GM13976 (cell line): ENCODE results near the gene IZUMO1.
"Not testable (repeated sequence)": the region's sequence is repeated elsewhere in the genome, so short reads cannot be mapped to it uniquely, and the experiment has no call there.

Experiments
- DNase-seq: peaks from one replicate; pipeline ENCODE4 v3.0.0; 2012; ENCODE audit warnings: low spot score
- in situ Hi-C: fragments of 300-500 bp; cut with MboI; formaldehyde crosslinking; loops from one replicate; pipeline ENCODE4 v1.12.0; 2022; ENCODE audit warnings: low sequenced_read_pairs, mixed read lengths, inconsistent platforms; ENCODE audit not compliant: unreplicated experiment
- TF ChIP-seq, protein P1 (sequence below): IDR thresholded peaks from 2 replicates; pipeline ENCODE4 v1.5.1; 2012; ENCODE audit warnings: borderline replicate concordance, mild to moderate bottlenecking; ENCODE audit not compliant: insufficient read depth; ENCODE audit errors: extremely low read depth, missing control alignments, control extremely low read depth

IZUMO1 gene

GRCh38 chr19:48718711-48719231 lies 27.9 kb downstream of the IZUMO1 start:
- TF ChIP-seq, protein P1, sequence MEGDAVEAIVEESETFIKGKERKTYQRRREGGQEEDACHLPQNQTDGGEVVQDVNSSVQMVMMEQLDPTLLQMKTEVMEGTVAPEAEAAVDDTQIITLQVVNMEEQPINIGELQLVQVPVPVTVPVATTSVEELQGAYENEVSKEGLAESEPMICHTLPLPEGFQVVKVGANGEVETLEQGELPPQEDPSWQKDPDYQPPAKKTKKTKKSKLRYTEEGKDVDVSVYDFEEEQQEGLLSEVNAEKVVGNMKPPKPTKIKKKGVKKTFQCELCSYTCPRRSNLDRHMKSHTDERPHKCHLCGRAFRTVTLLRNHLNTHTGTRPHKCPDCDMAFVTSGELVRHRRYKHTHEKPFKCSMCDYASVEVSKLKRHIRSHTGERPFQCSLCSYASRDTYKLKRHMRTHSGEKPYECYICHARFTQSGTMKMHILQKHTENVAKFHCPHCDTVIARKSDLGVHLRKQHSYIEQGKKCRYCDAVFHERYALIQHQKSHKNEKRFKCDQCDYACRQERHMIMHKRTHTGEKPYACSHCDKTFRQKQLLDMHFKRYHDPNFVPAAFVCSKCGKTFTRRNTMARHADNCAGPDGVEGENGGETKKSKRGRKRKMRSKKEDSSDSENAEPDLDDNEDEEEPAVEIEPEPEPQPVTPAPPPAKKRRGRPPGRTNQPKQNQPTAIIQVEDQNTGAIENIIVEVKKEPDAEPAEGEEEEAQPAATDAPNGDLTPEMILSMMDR = no peak
- in situ Hi-C loops = no loop called here
- DNase-seq = no peak

GRCh38 chr19:48718106-48718505 lies 28.6 kb downstream of the IZUMO1 start:
- in situ Hi-C loops, DNase-seq: not testable (repeated sequence)

DNA sequence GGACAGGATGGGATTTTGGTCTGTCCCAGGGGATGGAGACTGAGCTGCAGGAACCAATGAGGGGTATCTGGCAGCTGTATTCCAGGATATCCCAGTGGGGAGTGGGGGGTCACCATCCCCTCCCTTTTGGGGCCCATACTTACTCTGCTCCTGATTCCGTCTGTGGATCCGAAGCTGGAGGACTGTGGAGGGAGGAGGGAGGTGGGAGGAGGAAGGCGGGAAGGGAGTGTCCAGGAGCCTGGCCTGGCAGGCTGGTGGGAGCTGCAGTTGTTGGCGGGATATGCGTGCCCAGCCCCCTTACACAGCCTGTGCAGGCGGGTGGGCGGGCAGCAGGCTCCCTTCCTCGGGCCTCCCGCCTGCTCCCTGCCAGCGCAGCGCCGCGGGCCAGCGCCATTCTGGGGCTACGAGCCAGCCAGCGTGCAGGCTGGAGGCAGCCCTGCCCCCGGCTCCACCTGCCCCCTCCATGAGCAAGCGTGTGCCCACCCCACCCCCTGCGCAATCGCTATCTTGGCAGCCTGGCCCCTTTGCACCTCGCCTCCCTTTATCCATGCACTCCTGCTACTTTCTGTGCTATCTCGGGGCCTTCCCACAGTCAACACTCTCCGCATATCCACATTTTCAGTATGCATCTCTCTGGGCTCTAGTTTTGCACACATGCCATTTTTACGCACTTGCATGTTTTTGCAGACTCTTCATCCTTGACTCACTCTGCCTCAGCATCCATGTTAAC lies 30.0 kb downstream of the IZUMO1 start:
- in situ Hi-C loops = no loop called here
- TF ChIP-seq, protein P1 = no peak
- no peak for DNase-seq

DNA sequence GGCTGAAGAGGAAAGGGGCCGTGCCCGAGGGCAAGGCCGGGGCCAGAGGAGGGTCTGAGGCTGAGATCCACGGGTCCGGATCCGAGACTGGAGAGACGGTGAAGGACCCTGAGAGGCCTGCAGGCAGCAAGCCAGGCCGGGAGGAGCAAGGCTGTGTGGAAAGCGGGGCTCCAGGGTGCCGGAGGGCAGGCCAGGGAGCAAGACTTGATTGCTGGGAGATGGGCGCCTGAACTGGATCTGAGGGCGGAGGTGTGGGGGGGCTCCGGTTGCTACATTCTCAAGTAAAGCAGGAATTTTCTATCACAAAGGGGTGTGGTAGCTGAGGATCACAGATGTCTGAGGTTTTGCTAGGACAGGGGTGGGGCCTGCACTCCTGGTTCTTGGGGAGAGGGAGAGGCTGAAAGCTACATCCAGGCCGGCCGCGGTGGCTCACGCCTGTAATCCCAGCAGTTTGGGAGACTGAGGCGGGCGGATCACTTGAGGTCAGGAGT lies 31.0 kb downstream of the IZUMO1 start:
- in situ Hi-C loops = no loop called here

GRCh38 chr19:48714759-48715675 lies 31.7 kb downstream of the IZUMO1 start:
- in situ Hi-C loops = no loop called here
- TF ChIP-seq, protein P1 = no peak
- no peak for DNase-seq

More for the DNA sequence above, 31.0 kb downstream of the IZUMO1 start:
- TF ChIP-seq, protein P1 = no peak
- no peak for DNase-seq

DNA sequence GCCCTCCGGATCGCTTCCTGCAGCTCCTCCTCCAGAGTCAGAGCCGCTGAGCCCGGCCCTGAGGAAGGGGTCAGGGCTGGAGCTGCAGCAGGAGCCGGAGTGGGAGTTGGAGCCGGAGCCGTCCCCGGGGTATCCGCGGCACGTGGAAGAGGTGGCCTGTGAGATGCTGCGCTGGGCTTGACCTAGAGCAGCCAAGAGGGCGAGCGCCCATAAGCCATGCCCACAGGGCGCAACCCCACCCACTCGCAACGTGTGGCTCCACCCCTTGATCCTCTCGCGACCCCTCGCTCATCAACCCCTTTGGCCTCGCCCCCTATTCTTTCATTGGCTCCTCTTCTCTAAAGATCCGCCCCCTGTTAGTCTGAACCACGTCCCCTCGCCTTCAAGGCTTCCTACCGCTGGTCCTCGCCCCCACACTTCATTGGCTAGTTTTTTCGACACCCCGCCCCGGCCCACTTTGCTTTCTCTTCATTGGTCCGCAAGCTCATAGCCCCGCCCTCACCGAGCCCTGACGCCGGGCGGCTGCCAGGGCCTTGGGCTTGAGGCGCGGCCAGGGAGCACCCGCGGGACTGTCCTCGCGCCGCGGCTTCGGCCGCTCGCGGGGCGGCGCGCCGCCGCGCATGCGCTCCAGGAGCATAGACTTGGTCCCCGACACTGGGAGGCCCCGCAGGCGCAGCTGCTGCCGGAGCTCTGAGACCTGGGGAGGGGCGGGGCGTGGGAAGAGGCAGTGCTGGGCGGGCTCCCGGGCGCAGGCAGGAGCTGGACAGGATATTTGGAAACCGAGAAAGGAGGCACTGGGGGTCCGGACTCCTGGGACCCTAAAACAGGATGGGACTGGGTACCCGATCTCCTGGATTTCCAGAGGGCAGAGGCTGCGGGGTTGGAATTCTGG lies 32.6 kb downstream of the IZUMO1 start:
- TF ChIP-seq, protein P1 = no peak
- in situ Hi-C loops = no loop called here
- peak; percentile 100 for DNase-seq
